ENCODE results near the gene NFYC.

Gene NFYC

GRCh38 chr1:40691538-40692428, at the start of gene NFYC:
NFYC (plus strand) TSS chr1:40691704; CDS start chr1:40738844, 47,140 bp downstream.
- peak within 1 kb of the TSS; percentile 73 for H3K4me3 ChIP-seq (ENCODE audit: control insufficient read depth, low read depth, low read length)
- DNase-seq (ENCODE audit: low read depth): peak; percentile 89
- TF ChIP-seq, protein P1, sequence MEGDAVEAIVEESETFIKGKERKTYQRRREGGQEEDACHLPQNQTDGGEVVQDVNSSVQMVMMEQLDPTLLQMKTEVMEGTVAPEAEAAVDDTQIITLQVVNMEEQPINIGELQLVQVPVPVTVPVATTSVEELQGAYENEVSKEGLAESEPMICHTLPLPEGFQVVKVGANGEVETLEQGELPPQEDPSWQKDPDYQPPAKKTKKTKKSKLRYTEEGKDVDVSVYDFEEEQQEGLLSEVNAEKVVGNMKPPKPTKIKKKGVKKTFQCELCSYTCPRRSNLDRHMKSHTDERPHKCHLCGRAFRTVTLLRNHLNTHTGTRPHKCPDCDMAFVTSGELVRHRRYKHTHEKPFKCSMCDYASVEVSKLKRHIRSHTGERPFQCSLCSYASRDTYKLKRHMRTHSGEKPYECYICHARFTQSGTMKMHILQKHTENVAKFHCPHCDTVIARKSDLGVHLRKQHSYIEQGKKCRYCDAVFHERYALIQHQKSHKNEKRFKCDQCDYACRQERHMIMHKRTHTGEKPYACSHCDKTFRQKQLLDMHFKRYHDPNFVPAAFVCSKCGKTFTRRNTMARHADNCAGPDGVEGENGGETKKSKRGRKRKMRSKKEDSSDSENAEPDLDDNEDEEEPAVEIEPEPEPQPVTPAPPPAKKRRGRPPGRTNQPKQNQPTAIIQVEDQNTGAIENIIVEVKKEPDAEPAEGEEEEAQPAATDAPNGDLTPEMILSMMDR (IDR thresholded peaks at IDR 0.05; ENCODE audit: control insufficient read depth, insufficient read depth, low read depth, low read length, missing control alignments): no peak

GRCh38 chr1:40645118-40645680, 46.3 kb upstream of the NFYC start:
- TF ChIP-seq, protein P1 (IDR thresholded peaks at IDR 0.05; ENCODE audit: control insufficient read depth, insufficient read depth, low read depth, low read length, missing control alignments): no peak
- no peak for DNase-seq (ENCODE audit: low read depth)
- no peak overlapping the region for H3K4me3 ChIP-seq (ENCODE audit: control insufficient read depth, low read depth, low read length)

GRCh38 chr1:40646315-40646714, 45.2 kb upstream of the NFYC start:
- TF ChIP-seq, protein P1 (IDR thresholded peaks at IDR 0.05; ENCODE audit: control insufficient read depth, insufficient read depth, low read depth, low read length, missing control alignments): no peak
- H3K4me3 ChIP-seq (ENCODE audit: control insufficient read depth, low read depth, low read length): no peak overlapping the region
- DNase-seq (ENCODE audit: low read depth): no peak

DNA sequence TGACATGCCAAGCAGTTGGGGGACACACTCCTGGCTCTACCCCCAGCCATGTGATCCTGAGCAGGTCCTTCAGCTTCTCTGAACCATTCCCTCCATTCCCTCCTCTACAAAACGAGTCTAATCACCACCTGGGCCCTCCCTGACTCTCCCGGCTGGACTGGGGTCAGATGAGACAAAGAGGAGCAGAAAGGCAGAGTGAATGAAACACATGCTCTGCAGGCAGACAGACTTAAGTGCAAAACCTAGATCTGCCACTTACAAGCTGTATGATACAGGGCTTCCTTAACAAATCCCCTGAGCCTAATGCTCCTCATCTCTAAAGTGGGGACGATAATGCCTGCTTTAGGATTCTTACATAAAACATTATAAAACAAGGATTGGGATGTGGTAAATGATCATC, 43.3 kb upstream of the NFYC start:
- TF ChIP-seq, protein P1 (IDR thresholded peaks at IDR 0.05; ENCODE audit: control insufficient read depth, insufficient read depth, low read depth, low read length, missing control alignments): no peak
- DNase-seq (ENCODE audit: low read depth): no peak
- H3K4me3 ChIP-seq (ENCODE audit: control insufficient read depth, low read depth, low read length): no peak overlapping the region

DNA sequence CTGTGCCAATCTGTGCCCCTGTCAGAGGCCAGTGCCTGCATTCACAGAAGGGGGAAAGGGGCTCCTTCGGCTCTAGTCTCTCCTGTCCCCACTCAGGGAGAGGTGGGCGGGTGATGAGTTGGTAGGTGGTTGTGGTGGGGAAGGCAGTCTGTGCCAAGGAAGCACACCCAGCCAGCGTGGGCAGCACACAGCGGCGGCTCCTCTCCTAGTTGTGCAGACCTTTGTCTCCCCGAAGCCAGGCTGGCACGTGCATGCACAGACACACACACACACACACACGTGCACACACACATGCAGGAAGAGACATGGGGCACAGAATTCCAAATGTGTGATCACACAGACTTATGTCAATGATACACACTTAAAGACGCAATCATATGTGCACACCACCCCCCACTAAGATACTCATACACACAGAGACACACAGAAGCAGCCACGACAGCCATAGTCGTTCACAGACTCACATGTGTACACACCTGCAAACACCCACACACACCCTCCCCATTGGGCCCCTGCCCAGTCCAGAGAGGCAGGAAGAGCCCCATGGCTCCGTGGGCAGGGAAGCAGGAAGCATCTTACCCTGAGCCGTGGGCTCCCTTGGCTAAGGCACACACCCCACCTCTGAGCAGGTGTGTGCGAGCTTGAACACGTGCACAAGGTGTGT, 42.4 kb upstream of the NFYC start:
- TF ChIP-seq, protein P1 (IDR thresholded peaks at IDR 0.05; ENCODE audit: control insufficient read depth, insufficient read depth, low read depth, low read length, missing control alignments): no peak
- DNase-seq (ENCODE audit: low read depth): no peak
- H3K4me3 ChIP-seq (ENCODE audit: control insufficient read depth, low read depth, low read length): no peak overlapping the region

DNA sequence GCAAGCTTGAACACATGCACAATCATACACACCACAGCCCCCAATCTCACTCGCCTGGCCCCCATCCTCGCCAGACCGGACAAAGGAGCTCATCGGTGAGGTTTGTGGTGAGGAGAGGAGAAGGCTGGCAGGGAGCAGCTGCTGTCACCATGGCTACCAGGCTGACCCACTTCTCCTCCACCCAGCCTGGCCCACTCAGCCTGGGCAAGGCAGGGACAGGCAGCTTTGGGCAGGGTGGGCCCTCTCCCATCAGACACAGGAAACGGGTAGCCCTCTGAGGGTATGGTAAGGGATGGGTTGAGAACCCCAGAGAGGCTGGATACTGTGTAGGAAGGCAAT, 41.9 kb upstream of the NFYC start:
- H3K4me3 ChIP-seq (ENCODE audit: control insufficient read depth, low read depth, low read length): no peak overlapping the region
- TF ChIP-seq, protein P1 (IDR thresholded peaks at IDR 0.05; ENCODE audit: control insufficient read depth, insufficient read depth, low read depth, low read length, missing control alignments): no peak
- no peak for DNase-seq (ENCODE audit: low read depth)

All from AG09309 (cell line).